HL-60 (cell line): ENCODE results near the gene FGR.
A peak's percentile ranks its signal among the peaks of the same experiment; 100 is the strongest.

Experiments
- DNase-seq, 2 experiments: peaks; one replicate each; pipeline ENCODE4 v3.0.0-alpha.2; 2010 to 2020; ENCODE audit warnings: low read depth in 1 of 2, low spot score in 1 of 2
- H3K27ac ChIP-seq: fragments of 250-450 bp; sonication (Bioruptor Pico); replicated peaks from 2 replicates; pipeline ENCODE4 v1.5.1; 2020; ENCODE audit warnings: mild to moderate bottlenecking, moderate library complexity
- H3K27me3 ChIP-seq: fragments of 250-450 bp; sonication (Bioruptor Pico); 2 replicates; pipeline ENCODE4 v1.5.1; 2021; ENCODE audit warnings: mild to moderate bottlenecking, moderate library complexity; ENCODE audit not compliant: insufficient read depth, poor library complexity, severe bottlenecking
- H3K4me3 ChIP-seq: replicated peaks from 2 replicates; pipeline ENCODE4 v1.5.1; 2011; ENCODE audit warnings: mild to moderate bottlenecking, control low read depth, low read length; ENCODE audit not compliant: insufficient read depth
- GABPA ChIP-seq: IDR thresholded peaks from 2 replicates; pipeline ENCODE4 v1.6.1; 2012; ENCODE audit warnings: low read depth
- POLR2AphosphoS5 ChIP-seq: IDR thresholded peaks from 2 replicates; pipeline ENCODE4 v1.6.1; 2012; ENCODE audit warnings: low read depth
- SPI1 ChIP-seq: IDR thresholded peaks from 2 replicates; pipeline ENCODE4 v1.6.1; 2012; ENCODE audit warnings: low read depth, mild to moderate bottlenecking, borderline replicate concordance
- TF ChIP-seq, protein P1 (sequence below): IDR thresholded peaks from 2 replicates; pipeline ENCODE4 v1.6.1; 2012; ENCODE audit warnings: low read depth; ENCODE audit not compliant: insufficient replicate concordance
- TF ChIP-seq, protein P2 (sequence below): IDR thresholded peaks from one replicate; pipeline ENCODE4 v1.5.1; 2011; ENCODE audit warnings: low read length, control low read depth, inconsistent platforms; ENCODE audit not compliant: insufficient read depth

Gene FGR

DNA sequence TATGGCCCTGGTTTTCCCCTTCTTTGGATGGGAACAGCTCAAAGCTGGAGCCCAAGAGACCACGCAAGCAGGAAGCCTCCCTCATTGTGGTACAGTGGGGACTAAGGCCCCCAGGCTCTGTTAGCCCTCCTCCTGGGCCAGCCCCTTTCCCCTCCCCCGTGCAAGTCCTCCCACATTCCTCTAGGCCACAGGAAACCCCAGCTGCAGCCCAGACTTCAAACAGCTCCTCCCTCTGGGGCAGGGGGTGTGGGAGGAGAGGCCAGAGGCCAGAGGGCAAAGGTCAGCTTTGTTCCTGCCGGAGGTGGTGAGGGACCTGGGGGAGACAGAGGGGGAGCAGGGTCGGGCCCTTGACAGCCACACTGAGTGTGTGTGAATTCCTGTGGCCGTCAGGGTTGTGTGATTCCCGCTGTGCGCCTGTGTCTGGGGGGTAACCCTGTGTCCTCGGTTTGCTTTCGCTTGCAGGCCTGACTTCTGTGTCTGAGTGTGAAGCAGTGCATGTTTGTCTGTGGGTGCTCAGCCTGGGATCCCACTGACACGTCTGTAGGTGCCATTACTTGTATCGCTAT, 27.7 kb downstream of the FGR start:
- no peak overlapping the region for H3K27ac ChIP-seq
- no peak overlapping the region for H3K4me3 ChIP-seq
- TF ChIP-seq, protein P1, sequence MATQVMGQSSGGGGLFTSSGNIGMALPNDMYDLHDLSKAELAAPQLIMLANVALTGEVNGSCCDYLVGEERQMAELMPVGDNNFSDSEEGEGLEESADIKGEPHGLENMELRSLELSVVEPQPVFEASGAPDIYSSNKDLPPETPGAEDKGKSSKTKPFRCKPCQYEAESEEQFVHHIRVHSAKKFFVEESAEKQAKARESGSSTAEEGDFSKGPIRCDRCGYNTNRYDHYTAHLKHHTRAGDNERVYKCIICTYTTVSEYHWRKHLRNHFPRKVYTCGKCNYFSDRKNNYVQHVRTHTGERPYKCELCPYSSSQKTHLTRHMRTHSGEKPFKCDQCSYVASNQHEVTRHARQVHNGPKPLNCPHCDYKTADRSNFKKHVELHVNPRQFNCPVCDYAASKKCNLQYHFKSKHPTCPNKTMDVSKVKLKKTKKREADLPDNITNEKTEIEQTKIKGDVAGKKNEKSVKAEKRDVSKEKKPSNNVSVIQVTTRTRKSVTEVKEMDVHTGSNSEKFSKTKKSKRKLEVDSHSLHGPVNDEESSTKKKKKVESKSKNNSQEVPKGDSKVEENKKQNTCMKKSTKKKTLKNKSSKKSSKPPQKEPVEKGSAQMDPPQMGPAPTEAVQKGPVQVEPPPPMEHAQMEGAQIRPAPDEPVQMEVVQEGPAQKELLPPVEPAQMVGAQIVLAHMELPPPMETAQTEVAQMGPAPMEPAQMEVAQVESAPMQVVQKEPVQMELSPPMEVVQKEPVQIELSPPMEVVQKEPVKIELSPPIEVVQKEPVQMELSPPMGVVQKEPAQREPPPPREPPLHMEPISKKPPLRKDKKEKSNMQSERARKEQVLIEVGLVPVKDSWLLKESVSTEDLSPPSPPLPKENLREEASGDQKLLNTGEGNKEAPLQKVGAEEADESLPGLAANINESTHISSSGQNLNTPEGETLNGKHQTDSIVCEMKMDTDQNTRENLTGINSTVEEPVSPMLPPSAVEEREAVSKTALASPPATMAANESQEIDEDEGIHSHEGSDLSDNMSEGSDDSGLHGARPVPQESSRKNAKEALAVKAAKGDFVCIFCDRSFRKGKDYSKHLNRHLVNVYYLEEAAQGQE = no peak
- H3K27me3 ChIP-seq = no peaks in the 10 kb centered on the region
- DNase-seq = no peak

DNA sequence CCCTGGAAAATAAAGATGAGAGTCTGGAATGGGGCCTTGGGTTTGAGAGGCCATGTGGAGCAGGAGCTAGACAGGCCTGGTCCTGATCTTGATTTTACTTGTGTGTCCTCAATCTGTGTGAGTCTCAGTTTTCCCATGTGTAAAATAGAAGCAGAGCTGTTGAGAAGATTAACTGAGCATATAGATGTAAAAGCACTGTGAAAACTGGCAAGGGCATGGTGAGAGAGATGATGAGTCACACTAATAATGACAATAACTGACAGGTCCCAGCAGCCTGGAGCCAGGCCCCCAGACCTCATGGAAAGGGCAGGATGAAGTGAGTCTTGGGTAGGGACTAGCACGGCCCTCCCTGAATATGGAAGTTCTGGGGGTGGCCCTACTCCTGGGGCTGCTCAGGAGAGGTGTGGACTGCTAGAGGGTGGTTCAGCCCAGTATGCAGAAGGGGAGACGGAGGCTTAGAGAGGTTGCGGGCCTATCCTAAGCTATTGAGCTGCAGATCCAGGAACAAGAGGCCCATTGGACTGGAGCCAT, 28.2 kb downstream of the FGR start:
- no peak overlapping the region for H3K27ac ChIP-seq
- H3K4me3 ChIP-seq = no peak overlapping the region
- TF ChIP-seq POLR2AphosphoS5 (no peak), SPI1 (no peak), GABPA (no peak)
- TF ChIP-seq, protein P1 = no peak
- TF ChIP-seq, protein P2, sequence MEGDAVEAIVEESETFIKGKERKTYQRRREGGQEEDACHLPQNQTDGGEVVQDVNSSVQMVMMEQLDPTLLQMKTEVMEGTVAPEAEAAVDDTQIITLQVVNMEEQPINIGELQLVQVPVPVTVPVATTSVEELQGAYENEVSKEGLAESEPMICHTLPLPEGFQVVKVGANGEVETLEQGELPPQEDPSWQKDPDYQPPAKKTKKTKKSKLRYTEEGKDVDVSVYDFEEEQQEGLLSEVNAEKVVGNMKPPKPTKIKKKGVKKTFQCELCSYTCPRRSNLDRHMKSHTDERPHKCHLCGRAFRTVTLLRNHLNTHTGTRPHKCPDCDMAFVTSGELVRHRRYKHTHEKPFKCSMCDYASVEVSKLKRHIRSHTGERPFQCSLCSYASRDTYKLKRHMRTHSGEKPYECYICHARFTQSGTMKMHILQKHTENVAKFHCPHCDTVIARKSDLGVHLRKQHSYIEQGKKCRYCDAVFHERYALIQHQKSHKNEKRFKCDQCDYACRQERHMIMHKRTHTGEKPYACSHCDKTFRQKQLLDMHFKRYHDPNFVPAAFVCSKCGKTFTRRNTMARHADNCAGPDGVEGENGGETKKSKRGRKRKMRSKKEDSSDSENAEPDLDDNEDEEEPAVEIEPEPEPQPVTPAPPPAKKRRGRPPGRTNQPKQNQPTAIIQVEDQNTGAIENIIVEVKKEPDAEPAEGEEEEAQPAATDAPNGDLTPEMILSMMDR = no peak
- no peak for DNase-seq
- H3K27me3 ChIP-seq = no peaks in the 10 kb centered on the region

DNA sequence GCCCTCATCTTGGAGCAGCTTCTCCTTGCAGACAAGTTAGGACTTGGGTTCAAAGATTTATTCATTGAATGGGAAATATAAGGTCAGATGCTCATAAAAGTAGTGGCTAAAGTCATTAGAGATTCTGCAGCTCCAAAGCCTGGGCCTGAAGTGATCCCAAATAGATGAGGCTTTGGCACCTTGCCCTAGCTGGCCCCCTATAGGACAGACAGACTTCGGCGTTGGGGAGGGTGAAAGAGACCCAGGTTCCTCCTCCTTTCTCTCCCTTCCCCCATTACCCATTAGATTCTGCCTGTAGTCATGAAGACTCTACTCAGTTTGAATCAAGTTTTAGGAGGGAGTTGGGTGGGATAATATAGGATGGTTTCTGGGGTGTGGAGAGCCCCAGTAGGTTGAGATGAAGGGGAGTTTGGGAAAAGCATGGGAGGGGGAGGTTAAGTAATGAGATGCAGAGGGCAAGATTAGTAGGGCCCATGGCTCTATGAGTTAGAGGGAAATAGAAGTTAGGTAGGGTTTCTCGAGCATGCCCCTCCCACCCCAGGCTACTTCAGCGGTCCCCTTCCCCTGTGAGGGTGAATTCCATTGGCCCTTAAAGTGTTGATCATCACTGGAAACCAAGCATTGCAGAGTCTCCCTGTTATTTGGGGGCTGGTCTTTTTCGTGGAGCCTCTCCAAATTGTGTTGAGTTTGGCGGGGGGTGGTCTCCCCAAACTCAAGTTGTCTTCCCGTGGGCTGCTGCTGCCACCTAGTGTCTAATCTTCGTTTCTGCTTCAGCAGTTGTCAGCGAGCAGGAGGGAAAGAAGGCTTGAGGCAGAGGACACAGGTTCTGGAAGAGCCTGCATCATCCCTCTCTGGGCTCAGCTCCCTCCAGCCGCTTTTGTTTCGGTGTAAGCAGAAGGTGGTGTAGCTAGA, 28.9 kb downstream of the FGR start:
- no peak overlapping the region for H3K4me3 ChIP-seq
- H3K27me3 ChIP-seq = no peaks in the 10 kb centered on the region
- DNase-seq = peak in 1 of 2 experiments; percentile 55
- no peak overlapping the region for H3K27ac ChIP-seq
- TF ChIP-seq SPI1 (no peak), POLR2AphosphoS5 (no peak), GABPA (no peak)
- TF ChIP-seq, protein P1 = no peak
- TF ChIP-seq, protein P2 = peak; percentile 65
